K562 (cell line): Measurements from ENCODE around the gene PHETA1. TPM values are rescaled to one million over a fixed set of nuclear protein-coding genes. Genes with fewer than 3 reads are reported as not detected.
A peak's percentile ranks its signal among the peaks of the same experiment; 100 is the strongest.

ENCODE experiments used
- ATAC-seq: fragments of 200-7000 bp; cut with Tn5 transposase; 3 replicates; pipeline ENCODE4 v1.9.1; 2020; ENCODE audit warnings: moderate library complexity
- BruUV-seq: library from RNA; stranded (reverse); fragments of 400-500 nt; replicated peaks from 2 replicates; lab custom pipeline; 2021; lab: Mats Ljungman, UMichigan
- CTCF ChIA-PET: fragments of 300-600 bp; formaldehyde crosslinking; extraction: SDS; loops from one replicate; lab custom pipeline; 2021; ENCODE audit warnings: low intra/inter-chr PET ratio; lab: Yijun Ruan, JAX
- POLR2A ChIA-PET: fragments of 300-600, 350-650 bp; sonication (Branson Sonifier 250); formaldehyde crosslinking; extraction: SDS; loops from one replicate; lab custom pipeline; 2021; ENCODE audit warnings: antibody characterized with exemption, inconsistent platforms; lab: Yijun Ruan, JAX
- DNase-seq, 4 experiments: peaks; one replicate each; pipeline versions ENCODE4 v3.0.0 to v3.0.0-alpha.2; 2011 to 2018; ENCODE audit warnings: low spot score in 3 of 4, mixed read lengths in 3 of 4; ENCODE audit errors: extremely low read depth in 1 of 4
- FAIRE-seq: peaks from 2 replicates; lab custom pipeline; 2011; peaks lifted over from hg19 to GRCh38; lab: Jason Lieb, UNC
- H2AFZ ChIP-seq: 2 replicates; pipeline ENCODE4 v1.6.0; 2011; ENCODE audit warnings: low read depth, low read length, control low read depth, inconsistent platforms
- H3K27ac ChIP-seq: fragments of 200-600 bp; 3 replicates; pipeline ENCODE4 v1.8.0; 2011; ENCODE audit warnings: low read depth, mild to moderate bottlenecking, control low read depth, inconsistent platforms, low read length, moderate library complexity, mixed read lengths; ENCODE audit errors: extremely low read depth
- H3K27me3 ChIP-seq, 2 experiments: fragments of 300-600 bp in 1 of 2; 2 replicates in 1 of 2; 3 replicates in 1 of 2; pipeline versions ENCODE4 v1.6.0 to v1.8.0; 2011; ENCODE audit warnings: inconsistent platforms in 2 of 2, low read length in 2 of 2, mild to moderate bottlenecking in 1 of 2, mixed read lengths in 1 of 2, moderate library complexity in 1 of 2; ENCODE audit not compliant: control insufficient read depth in 2 of 2, insufficient read depth in 2 of 2
- H3K36me3 ChIP-seq: fragments of 300-600 bp; 3 replicates; pipeline ENCODE4 v1.8.0; 2011; ENCODE audit warnings: mild to moderate bottlenecking, low read length, inconsistent platforms; ENCODE audit not compliant: control insufficient read depth, insufficient read depth
- H3K4me1 ChIP-seq, 2 experiments: fragments of 200-600 bp in 1 of 2; replicated peaks in 1 of 2; 2 replicates in 1 of 2; 3 replicates in 1 of 2; pipeline versions ENCODE4 v1.5.1 to v1.8.0; 2011; ENCODE audit warnings: inconsistent platforms in 2 of 2, low read length in 2 of 2, mild to moderate bottlenecking in 1 of 2, mixed read lengths in 1 of 2, moderate library complexity in 1 of 2; ENCODE audit not compliant: control insufficient read depth in 2 of 2, insufficient read depth in 2 of 2
- H3K4me2 ChIP-seq: 2 replicates; pipeline ENCODE4 v1.6.1; 2011; ENCODE audit warnings: low read length, control low read depth, inconsistent platforms, mixed read lengths; ENCODE audit not compliant: insufficient read depth
- H3K4me3 ChIP-seq: fragments of 200-600 bp; sonication (generic), shearing (Covaris generic); 2 replicates; pipeline ENCODE4 v1.5.1; 2016; ENCODE audit warnings: control low read depth, inconsistent platforms
- H3K79me2 ChIP-seq: fragments of 200-600 bp; 3 replicates; pipeline ENCODE4 v1.8.0; 2011; ENCODE audit warnings: low read length, inconsistent platforms; ENCODE audit not compliant: control insufficient read depth, insufficient read depth
- H3K9ac ChIP-seq, 2 experiments: 2 replicates each; pipeline versions ENCODE4 v1.6.0 to v1.6.1; 2011; ENCODE audit warnings: low read depth in 2 of 2, low read length in 2 of 2, control low read depth in 1 of 2, inconsistent platforms in 1 of 2, mild to moderate bottlenecking in 1 of 2, mixed read lengths in 1 of 2; ENCODE audit not compliant: insufficient read depth in 1 of 2
- H3K9me1 ChIP-seq: one replicate; pipeline ENCODE4 v1.6.0; 2011; ENCODE audit warnings: inconsistent platforms, mild to moderate bottlenecking, low read length, moderate library complexity; ENCODE audit not compliant: control insufficient read depth, insufficient read depth
- H3K9me3 ChIP-seq: replicated peaks from 2 replicates; pipeline ENCODE4 v1.5.1; 2011; ENCODE audit warnings: low read depth, low read length, inconsistent platforms; ENCODE audit not compliant: control insufficient read depth, insufficient read depth
- H4K20me1 ChIP-seq: replicated peaks from 2 replicates; pipeline ENCODE4 v1.6.1; 2011; ENCODE audit warnings: low read length, inconsistent platforms, mixed read lengths; ENCODE audit not compliant: control insufficient read depth, insufficient read depth
- BRD4 ChIP-seq: fragments of 200-600 bp; sonication (generic); IDR thresholded peaks from 2 replicates; pipeline ENCODE4 v1.6.1; 2017; ENCODE audit warnings: inconsistent platforms
- ELK3 ChIP-seq: fragments of 450-650 bp; formaldehyde crosslinking; IDR thresholded peaks from 2 replicates; pipeline ENCODE4 v1.4.0; 2020; ENCODE audit warnings: mild to moderate bottlenecking
- FOS ChIP-seq: IDR thresholded peaks from 3 replicates; pipeline ENCODE4 v1.6.1; 2011; ENCODE audit not compliant: insufficient read length; ENCODE audit errors: extremely low read depth
- HLTF ChIP-seq: fragments of 450-650 bp; IDR thresholded peaks from 2 replicates; pipeline ENCODE4 v1.6.1; 2016
- HNRNPH1 ChIP-seq: fragments of 200-400 bp; formaldehyde crosslinking; optimal IDR thresholded peaks from 2 replicates; pipeline ENCODE3; 2017; ENCODE audit warnings: low read depth, mild to moderate bottlenecking, low read length, moderate library complexity
- REST ChIP-seq, 2 experiments: fragments of 450-650 bp; formaldehyde crosslinking in 1 of 2; IDR thresholded peaks; 2 replicates each; pipeline versions ENCODE4 v1.4.0 to v1.6.1; 2014 to 2020; ENCODE audit warnings: mild to moderate bottlenecking in 2 of 2, borderline replicate concordance in 1 of 2, low read depth in 1 of 2
- SAFB2 ChIP-seq: fragments of 200-400 bp; formaldehyde crosslinking; IDR thresholded peaks from 2 replicates; pipeline ENCODE4 v1.6.1; 2018; ENCODE audit warnings: borderline replicate concordance, low read length, low read depth, moderate library complexity; ENCODE audit not compliant: severe bottlenecking
- SNRNP70 ChIP-seq: fragments of 200-400 bp; formaldehyde crosslinking; optimal IDR thresholded peaks from 2 replicates; pipeline ENCODE3; 2017; ENCODE audit warnings: low read depth, low read length
- ZNF507 ChIP-seq: conservative IDR thresholded peaks from 2 replicates; pipeline ENCODE4 v1.6.1; 2017; ENCODE audit warnings: missing genetic modification characterization, missing compliant biosample characterization
- ZNF583 ChIP-seq: fragments of 250-450 bp; sonication (Bioruptor Pico); IDR thresholded peaks from 2 replicates; pipeline ENCODE4 v1.4.0; 2020
- ZNF668 ChIP-seq: fragments of 250-450 bp; sonication (Bioruptor Pico); IDR thresholded peaks from 2 replicates; pipeline ENCODE4 v1.8.0; 2022; ENCODE audit warnings: mild to moderate bottlenecking, inconsistent platforms
- ZNF830 ChIP-seq: fragments of 250-450 bp; sonication (Bioruptor Pico); IDR thresholded peaks from 2 replicates; pipeline ENCODE4 v1.5.0; 2021; ENCODE audit warnings: mild to moderate bottlenecking
- WGBS: fragments of 100-300 bp; shearing (Covaris generic); methylation state at CpG from one replicate; pipeline ENCODE4 v1.1.6; 2016; ENCODE audit warnings: low coverage, mixed read lengths; ENCODE audit not compliant: insufficient coverage; ENCODE audit errors: missing lambda C conversion rate; 5-methylcytosine and 5-hydroxymethylcytosine counted together
- in situ Hi-C: fragments of 300-500 bp; cut with MboI; formaldehyde crosslinking; loops from 4 replicates; pipeline ENCODE4 v1.15.0; 2018; ENCODE audit warnings: inconsistent platforms, mixed read lengths
- intact Hi-C: fragments of 100-400 bp; cut with micrococcal nuclease; formaldehyde crosslinking; loops from 2 replicates; pipeline ENCODE4 v1.14.2; 2022
- polyA plus RNA-seq, 8 experiments: library from polyadenylated mRNA; depleted of rRNA in 4 of 8; stranded (reverse) in 5 of 8; unstranded in 3 of 8; fragments of >200 nt; fragmentation: Nextera tagmentation in 2 of 8; fragmentation: Illumina TruSeq in 1 of 8; extraction: Ambion mirVana in 2 of 8; extraction: Trizol in 1 of 8; gene quantifications; 2 replicates each; pipeline versions ENCODE4 v1.2.1 to v1.2.3, GENCODE V29; 2011 to 2014; ENCODE audit warnings: inconsistent platforms in 1 of 8, missing spikeins in 1 of 8
- total RNA-seq, 7 experiments: library from RNA; depleted of rRNA in 6 of 7; stranded (reverse); fragments of >200 nt in 6 of 7; fragmentation: Illumina TruSeq in 2 of 7; extraction: Trizol in 2 of 7; gene quantifications; 2 replicates each; pipeline versions ENCODE4 v1.2.1 to v1.2.3, GENCODE V29; 2011 to 2021; ENCODE audit warnings: low replicate concordance in 1 of 7

PHETA1 gene
- total and polyA plus RNA-seq, 9 of the 15 experiments (the other 6 are each of a cell fraction or from before 2014, with no cell fraction given): 0.03 to 12.4 (median 3.0) TPM

- no peak for TF ChIP-seq SAFB2
- TF ChIP-seq ZNF830 (CRISPR knock-in tag): no peak
- no peak for TF ChIP-seq ZNF583 (CRISPR knock-in tag)
Observed at GRCh38 chr12:111312708-111313107, 56.2 kb downstream of the PHETA1 start (continued).

GRCh38 chr12:111312016-111312415, 56.9 kb downstream of the PHETA1 start:
- H3K9ac ChIP-seq: peak overlapping the region in 1 of 2 experiments; percentile 58; a peak in 1 of 4 replicates
- H4K20me1 ChIP-seq: 0 out of 2 replicates have a peak, but pooled peaks cover 3% of the 10 kb centered on the region
- ChIA-PET CTCF (no interaction called here), POLR2A (interaction anchor here (1.0 kb wide), 1 partner anchor 9 kb away, joined by 4 read pairs; no protein-coding TSS in a partner anchor)
- H3K4me2 ChIP-seq: no peak overlapping the region
- H3K36me3 ChIP-seq: no peaks in the 10 kb centered on the region
- H3K79me2 ChIP-seq: no peaks in the 10 kb centered on the region
- intact Hi-C loops: no loop called here
- no peak for DNase-seq
- no peak overlapping the region for H3K27ac ChIP-seq
- peaks cover 9 to 33% of the 10 kb centered on the region in 2 experiments; a peak in 3 of 5 replicates for H3K27me3 ChIP-seq
- FAIRE-seq: no peak
- in situ Hi-C loops: loop anchor here (10.0 kb wide), 1 partner anchor 377 kb away; no protein-coding TSS in a partner anchor
- H3K4me1 ChIP-seq: peaks cover 0 to 5% of the 10 kb centered on the region in 2 experiments; a peak in 2 of 5 replicates
- no peaks in the 10 kb centered on the region for H3K9me3 ChIP-seq
- ATAC-seq: no peak
- no TSS peak for BruUV-seq
- WGBS: 1% methylated on average over 13 of the region's 13 CpGs
- H3K9me1 ChIP-seq: no peaks in the 10 kb centered on the region
- no peak overlapping the region for H2AFZ ChIP-seq
- no peak overlapping the region for H3K4me3 ChIP-seq
- TF ChIP-seq FOS (no peak), HNRNPH1 (no peak), HLTF (no peak), REST (IDR thresholded peaks at IDR 0.05; ENCODE audit: borderline replicate concordance) (no peak), REST (CRISPR knock-in tag; IDR thresholded peaks at IDR 0.05; ENCODE audit: low read depth) (no peak), ZNF668 (no peak), BRD4 (no peak), ZNF507 (tag) (no peak), SNRNP70 (no peak), ELK3 (CRISPR knock-in tag) (no peak)
